Astrocyte of the cerebellum (primary cell): ENCODE results near the gene RAB10.

Experiments
- DNase-seq: peaks from one replicate; pipeline ENCODE4 v3.0.0-alpha.2; 2011; ENCODE audit warnings: low read depth
- H3K4me3 ChIP-seq: 2 replicates; pipeline ENCODE4 v1.5.1; 2011; ENCODE audit warnings: mild to moderate bottlenecking, low read depth, low read length, moderate library complexity
- CTCF ChIP-seq: IDR thresholded peaks from 2 replicates; pipeline ENCODE4 v1.5.1; 2012; ENCODE audit warnings: low read length, low read depth, moderate library complexity, mild to moderate bottlenecking; ENCODE audit errors: missing control alignments
- in situ Hi-C: cut with HindIII; loops from 2 replicates; pipeline ENCODE4 v1.10.0; 2017; ENCODE audit warnings: low sequenced_read_pairs

RAB10 gene

GRCh38 chr2:26033818-26034636, at the start of gene RAB10:
TSS of gene RAB10 (plus strand) at chr2:26034084. CDS start at chr2:26034609, 525 bp downstream.
- TF ChIP-seq CTCF: no peak
- peak within 1 kb of the TSS; percentile 89 for H3K4me3 ChIP-seq
- peak; percentile 97 for DNase-seq
- in situ Hi-C loops: no loop called here

GRCh38 chr2:25988134-25988533, 45.8 kb upstream of the RAB10 start:
- H3K4me3 ChIP-seq: no peak overlapping the region
- TF ChIP-seq CTCF: no peak
- DNase-seq: no peak
- in situ Hi-C loops: no loop called here

GRCh38 chr2:25989154-25989553, 44.7 kb upstream of the RAB10 start:
- TF ChIP-seq CTCF: no peak
- DNase-seq: no peak
- in situ Hi-C loops: no loop called here
- H3K4me3 ChIP-seq: no peak overlapping the region

GRCh38 chr2:25991965-25992364, 41.9 kb upstream of the RAB10 start:
- TF ChIP-seq CTCF: no peak
- no peak for DNase-seq
- in situ Hi-C loops: no loop called here
- H3K4me3 ChIP-seq: no peak overlapping the region

GRCh38 chr2:25992556-25992955, 41.3 kb upstream of the RAB10 start:
- in situ Hi-C loops: no loop called here
- no peak overlapping the region for H3K4me3 ChIP-seq
- no peak for TF ChIP-seq CTCF
- DNase-seq: no peak

- in situ Hi-C loops: no loop called here
Measured at GRCh38 chr2:25993049-25993448, 40.8 kb upstream of the RAB10 start.

More at GRCh38 chr2:25993049-25993448, 40.8 kb upstream of the RAB10 start:
- no peak overlapping the region for H3K4me3 ChIP-seq
- DNase-seq: no peak
- no peak for TF ChIP-seq CTCF
